ENCODE results near the gene RPN1.
"Not testable (repeated sequence)": the region's sequence is repeated elsewhere in the genome, so short reads cannot be mapped to it uniquely, and the experiment has no call there.

Gene RPN1

GRCh38 chr3:128675802-128676201 is 25.2 kb upstream of the RPN1 start:
- H3K9ac ChIP-seq (ENCODE audit: low read length); H3K27me3 ChIP-seq (ENCODE audit: control insufficient read depth, insufficient read depth, low read length); H3K36me3 ChIP-seq (ENCODE audit: control insufficient read depth, insufficient read depth, low read length); H3K4me1 ChIP-seq (ENCODE audit: control insufficient read depth, insufficient read depth, low read length); H3K4me3 ChIP-seq (ENCODE audit: low read length); H3K27ac ChIP-seq (ENCODE audit: low read depth, low read length): not testable (repeated sequence)

GRCh38 chr3:128674161-128674784 is 23.7 kb upstream of the RPN1 start:
- Histone ChIP-seq H3K27ac (ENCODE audit: low read depth, low read length) (no peak overlapping the region), H3K27me3 (ENCODE audit: control insufficient read depth, insufficient read depth, low read length) (no peaks in the 10 kb centered on the region), H3K4me3 (ENCODE audit: low read length) (no peak overlapping the region), H3K9ac (ENCODE audit: low read length) (no peak overlapping the region), H3K4me1 (ENCODE audit: control insufficient read depth, insufficient read depth, low read length) (no peaks in the 10 kb centered on the region), H3K36me3 (ENCODE audit: control insufficient read depth, insufficient read depth, low read length) (no peaks in the 10 kb centered on the region)

GRCh38 chr3:128667641-128668040 is 17.0 kb upstream of the RPN1 start:
- Histone ChIP-seq H3K4me1 (ENCODE audit: control insufficient read depth, insufficient read depth, low read length) (no peaks in the 10 kb centered on the region), H3K9ac (ENCODE audit: low read length) (no peak overlapping the region), H3K27ac (ENCODE audit: low read depth, low read length) (no peak overlapping the region)

GRCh38 chr3:128665362-128666021 is 14.9 kb upstream of the RPN1 start:
- Histone ChIP-seq H3K4me3 (ENCODE audit: low read length) (no peak overlapping the region), H3K27me3 (ENCODE audit: control insufficient read depth, insufficient read depth, low read length) (no peaks in the 10 kb centered on the region), H3K4me1 (ENCODE audit: control insufficient read depth, insufficient read depth, low read length) (no peaks in the 10 kb centered on the region), H3K36me3 (ENCODE audit: control insufficient read depth, insufficient read depth, low read length) (no peaks in the 10 kb centered on the region), H3K9ac (ENCODE audit: low read length) (no peak overlapping the region), H3K27ac (ENCODE audit: low read depth, low read length) (no peak overlapping the region)

More at GRCh38 chr3:128667641-128668040, 17.0 kb upstream of the RPN1 start:
- no peaks in the 10 kb centered on the region for H3K27me3 ChIP-seq (ENCODE audit: control insufficient read depth, insufficient read depth, low read length)
- H3K4me3 ChIP-seq (ENCODE audit: low read length): no peak overlapping the region
- no peaks in the 10 kb centered on the region for H3K36me3 ChIP-seq (ENCODE audit: control insufficient read depth, insufficient read depth, low read length)

GRCh38 chr3:128663151-128663550 is 12.5 kb upstream of the RPN1 start:
- H3K4me1 ChIP-seq (ENCODE audit: control insufficient read depth, insufficient read depth, low read length): no peaks in the 10 kb centered on the region
- no peak overlapping the region for H3K27ac ChIP-seq (ENCODE audit: low read depth, low read length)
- no peak overlapping the region for H3K4me3 ChIP-seq (ENCODE audit: low read length)
- H3K9ac ChIP-seq (ENCODE audit: low read length): no peak overlapping the region
- no peaks in the 10 kb centered on the region for H3K36me3 ChIP-seq (ENCODE audit: control insufficient read depth, insufficient read depth, low read length)
- no peaks in the 10 kb centered on the region for H3K27me3 ChIP-seq (ENCODE audit: control insufficient read depth, insufficient read depth, low read length)

- Histone ChIP-seq H3K9ac (ENCODE audit: low read length) (no peak overlapping the region), H3K27me3 (ENCODE audit: control insufficient read depth, insufficient read depth, low read length) (no peaks in the 10 kb centered on the region), H3K27ac (ENCODE audit: low read depth, low read length) (no peak overlapping the region), H3K4me1 (ENCODE audit: control insufficient read depth, insufficient read depth, low read length) (no peaks in the 10 kb centered on the region), H3K4me3 (ENCODE audit: low read length) (no peak overlapping the region), H3K36me3 (ENCODE audit: control insufficient read depth, insufficient read depth, low read length) (no peaks in the 10 kb centered on the region)
These were observed 4.9 kb upstream of the RPN1 start for GRCh38 chr3:128655531-128655930.

GRCh38 chr3:128653993-128654805 is 3.6 kb upstream of the RPN1 start:
- not testable (repeated sequence) for H3K9ac ChIP-seq (ENCODE audit: low read length); H3K4me1 ChIP-seq (ENCODE audit: control insufficient read depth, insufficient read depth, low read length); H3K36me3 ChIP-seq (ENCODE audit: control insufficient read depth, insufficient read depth, low read length); H3K4me3 ChIP-seq (ENCODE audit: low read length); H3K27me3 ChIP-seq (ENCODE audit: control insufficient read depth, insufficient read depth, low read length); H3K27ac ChIP-seq (ENCODE audit: low read depth, low read length)

- not testable (repeated sequence) for H3K36me3 ChIP-seq (ENCODE audit: control insufficient read depth, insufficient read depth, low read length); H3K4me1 ChIP-seq (ENCODE audit: control insufficient read depth, insufficient read depth, low read length); H3K4me3 ChIP-seq (ENCODE audit: low read length); H3K27me3 ChIP-seq (ENCODE audit: control insufficient read depth, insufficient read depth, low read length); H3K9ac ChIP-seq (ENCODE audit: low read length); H3K27ac ChIP-seq (ENCODE audit: low read depth, low read length)
These were observed 2.9 kb upstream of the RPN1 start for GRCh38 chr3:128653383-128653992.

GRCh38 chr3:128648940-128649663 is 1.5 kb downstream of the RPN1 start:
- Histone ChIP-seq H3K4me3 (ENCODE audit: low read length) (peak overlapping the region; percentile 99), H3K27ac (ENCODE audit: low read depth, low read length) (peak overlapping the region; percentile 98), H3K36me3 (ENCODE audit: control insufficient read depth, insufficient read depth, low read length) (peaks cover 4% of the 10 kb centered on the region), H3K27me3 (ENCODE audit: control insufficient read depth, insufficient read depth, low read length) (no peaks in the 10 kb centered on the region), H3K4me1 (ENCODE audit: control insufficient read depth, insufficient read depth, low read length) (peaks cover 10% of the 10 kb centered on the region), H3K9ac (ENCODE audit: low read length) (no peak overlapping the region)

GRCh38 chr3:128648402-128648801 is 2.2 kb downstream of the RPN1 start:
- Histone ChIP-seq H3K27me3 (ENCODE audit: control insufficient read depth, insufficient read depth, low read length) (no peaks in the 10 kb centered on the region), H3K9ac (ENCODE audit: low read length) (no peak overlapping the region), H3K36me3 (ENCODE audit: control insufficient read depth, insufficient read depth, low read length) (peaks cover 7% of the 10 kb centered on the region), H3K4me3 (ENCODE audit: low read length) (no peak overlapping the region), H3K4me1 (ENCODE audit: control insufficient read depth, insufficient read depth, low read length) (peaks cover 10% of the 10 kb centered on the region), H3K27ac (ENCODE audit: low read depth, low read length) (no peak overlapping the region)

GRCh38 chr3:128647307-128647706 is 3.3 kb downstream of the RPN1 start:
- H3K27ac ChIP-seq (ENCODE audit: low read depth, low read length): no peak overlapping the region
- no peaks in the 10 kb centered on the region for H3K27me3 ChIP-seq (ENCODE audit: control insufficient read depth, insufficient read depth, low read length)
- no peak overlapping the region for H3K9ac ChIP-seq (ENCODE audit: low read length)
- peaks cover 10% of the 10 kb centered on the region for H3K4me1 ChIP-seq (ENCODE audit: control insufficient read depth, insufficient read depth, low read length)
- no peak overlapping the region for H3K4me3 ChIP-seq (ENCODE audit: low read length)
- H3K36me3 ChIP-seq (ENCODE audit: control insufficient read depth, insufficient read depth, low read length): peaks cover 7% of the 10 kb centered on the region

GRCh38 chr3:128634075-128634611 is 16.5 kb downstream of the RPN1 start:
- Histone ChIP-seq H3K27me3 (ENCODE audit: control insufficient read depth, insufficient read depth, low read length) (no peaks in the 10 kb centered on the region), H3K27ac (ENCODE audit: low read depth, low read length) (no peak overlapping the region), H3K4me1 (ENCODE audit: control insufficient read depth, insufficient read depth, low read length) (no peaks in the 10 kb centered on the region), H3K36me3 (ENCODE audit: control insufficient read depth, insufficient read depth, low read length) (peaks cover 14% of the 10 kb centered on the region), H3K4me3 (ENCODE audit: low read length) (no peak overlapping the region), H3K9ac (ENCODE audit: low read length) (no peak overlapping the region)
